Measurements from ENCODE around the gene SERPINB3.
"Not testable (repeated sequence)": the region's sequence is repeated elsewhere in the genome, so short reads cannot be mapped to it uniquely, and the experiment has no call there.

SERPINB3 gene

GRCh38 chr18:63658920-63659319 lies 2.8 kb downstream of the SERPINB3 start:
- H3K4me3 ChIP-seq (ENCODE audit: low read length); DNase-seq (ENCODE audit: low read depth, low spot score): not testable (repeated sequence)

GRCh38 chr18:63650271-63650670 lies 11.4 kb downstream of the SERPINB3 start:
- not testable (repeated sequence) for H3K4me3 ChIP-seq (ENCODE audit: low read length); DNase-seq (ENCODE audit: low read depth, low spot score)

GRCh38 chr18:63648241-63648640 lies 13.5 kb downstream of the SERPINB3 start:
- no peak overlapping the region for H3K4me3 ChIP-seq (ENCODE audit: low read length)
- no peak for DNase-seq (ENCODE audit: low read depth, low spot score)

- no peak for DNase-seq (ENCODE audit: low read depth, low spot score)
- H3K4me3 ChIP-seq (ENCODE audit: low read length): no peak overlapping the region
Measured at GRCh38 chr18:63646936-63647335, 14.8 kb downstream of the SERPINB3 start.

GRCh38 chr18:63644694-63645093 lies 17.0 kb downstream of the SERPINB3 start:
- DNase-seq (ENCODE audit: low read depth, low spot score): not testable (repeated sequence)

GRCh38 chr18:63644142-63644541 lies 17.6 kb downstream of the SERPINB3 start, which contains the start of gene SERPINB4:
Gene SERPINB4 (minus strand): TSS chr18:63644256. CDS start chr18:63643577, 679 bp downstream.
- DNase-seq (ENCODE audit: low read depth, low spot score); H3K4me3 ChIP-seq (ENCODE audit: low read length): not testable (repeated sequence)

More at GRCh38 chr18:63644694-63645093, 17.0 kb downstream of the SERPINB3 start:
- not testable (repeated sequence) for H3K4me3 ChIP-seq (ENCODE audit: low read length)

- not testable (repeated sequence) for H3K4me3 ChIP-seq (ENCODE audit: low read length); DNase-seq (ENCODE audit: low read depth, low spot score)
Measured at GRCh38 chr18:63642668-63643356, 18.9 kb downstream of the SERPINB3 start.

- DNase-seq (ENCODE audit: low read depth, low spot score): not testable (repeated sequence)
Measured at GRCh38 chr18:63641157-63641680, 20.5 kb downstream of the SERPINB3 start.

GRCh38 chr18:63637703-63638102 lies 24.0 kb downstream of the SERPINB3 start:
- no peak overlapping the region for H3K4me3 ChIP-seq (ENCODE audit: low read length)
- DNase-seq (ENCODE audit: low read depth, low spot score): no peak

More at GRCh38 chr18:63641157-63641680, 20.5 kb downstream of the SERPINB3 start:
- not testable (repeated sequence) for H3K4me3 ChIP-seq (ENCODE audit: low read length)

- no peak for DNase-seq (ENCODE audit: low read depth, low spot score)
- no peak overlapping the region for H3K4me3 ChIP-seq (ENCODE audit: low read length)
Measured at GRCh38 chr18:63627819-63628218, 33.9 kb downstream of the SERPINB3 start.

GRCh38 chr18:63626431-63626830 lies 35.3 kb downstream of the SERPINB3 start:
- H3K4me3 ChIP-seq (ENCODE audit: low read length): no peak overlapping the region
- no peak for DNase-seq (ENCODE audit: low read depth, low spot score)

GRCh38 chr18:63624863-63625262 lies 36.8 kb downstream of the SERPINB3 start:
- DNase-seq (ENCODE audit: low read depth, low spot score): no peak
- no peak overlapping the region for H3K4me3 ChIP-seq (ENCODE audit: low read length)

GRCh38 chr18:63619661-63620060 lies 42.0 kb downstream of the SERPINB3 start:
- DNase-seq (ENCODE audit: low read depth, low spot score): no peak
- no peak overlapping the region for H3K4me3 ChIP-seq (ENCODE audit: low read length)

GRCh38 chr18:63617915-63618234 lies 43.8 kb downstream of the SERPINB3 start:
- H3K4me3 ChIP-seq (ENCODE audit: low read length): no peak overlapping the region

GRCh38 chr18:63617049-63617914 lies 44.4 kb downstream of the SERPINB3 start:
- DNase-seq (ENCODE audit: low read depth, low spot score): no peak

More at GRCh38 chr18:63617915-63618234, 43.8 kb downstream of the SERPINB3 start:
- DNase-seq (ENCODE audit: low read depth, low spot score): no peak

GRCh38 chr18:63613420-63613819 lies 48.3 kb downstream of the SERPINB3 start:
- no peak for DNase-seq (ENCODE audit: low read depth, low spot score)
- no peak overlapping the region for H3K4me3 ChIP-seq (ENCODE audit: low read length)

More at GRCh38 chr18:63617049-63617914, 44.4 kb downstream of the SERPINB3 start:
- no peak overlapping the region for H3K4me3 ChIP-seq (ENCODE audit: low read length)

- DNase-seq (ENCODE audit: low read depth, low spot score): no peak
- no peak overlapping the region for H3K4me3 ChIP-seq (ENCODE audit: low read length)
Measured at GRCh38 chr18:63606526-63606925, 55.2 kb downstream of the SERPINB3 start.

Data from Jurkat, Clone E6-1 (cell line).